Fibroblast of lung (primary cell): ENCODE data around the gene LAMA1. TPM values are rescaled to one million over a fixed set of nuclear protein-coding genes. Genes with fewer than 3 reads are reported as not detected.

Experiments
- DNase-seq, 2 donors: peaks; one replicate each; pipeline versions ENCODE4 v3.0.0 to v3.0.0-alpha.2; 2010; ENCODE audit warnings: low read depth in 2 of 2
- H2AFZ ChIP-seq: 2 replicates; pipeline ENCODE4 v1.5.1; 2012; ENCODE audit warnings: low read length, control low read depth, inconsistent platforms
- H3K27ac ChIP-seq: 2 replicates; pipeline ENCODE4 v1.5.1; 2011; ENCODE audit warnings: low read length, control low read depth; ENCODE audit not compliant: insufficient read depth
- H3K27me3 ChIP-seq: 2 replicates; pipeline ENCODE4 v1.5.1; 2011; ENCODE audit warnings: mild to moderate bottlenecking, low read length; ENCODE audit not compliant: control insufficient read depth, insufficient read depth
- H3K36me3 ChIP-seq: 2 replicates; pipeline ENCODE4 v1.5.1; 2011; ENCODE audit warnings: low read length; ENCODE audit not compliant: control insufficient read depth, insufficient read depth
- H3K4me1 ChIP-seq: 2 replicates; pipeline ENCODE4 v1.5.1; 2011; ENCODE audit warnings: low read length; ENCODE audit not compliant: control insufficient read depth, insufficient read depth; ENCODE audit errors: extremely low read depth
- H3K4me2 ChIP-seq: 2 replicates; pipeline ENCODE4 v1.5.1; 2011; ENCODE audit warnings: low read length, control low read depth; ENCODE audit not compliant: insufficient read depth; ENCODE audit errors: extremely low read depth
- H3K4me3 ChIP-seq, 4 experiments: fragments of 200-600 bp in 1 of 4; sonication (generic) in 1 of 4; replicated peaks in 1 of 4; 2 replicates each; pipeline ENCODE4 v1.5.1; 2011 to 2016; ENCODE audit warnings: low read length in 4 of 4, low read depth in 3 of 4, mild to moderate bottlenecking in 3 of 4, control low read depth in 2 of 4, inconsistent platforms in 1 of 4, mixed read lengths in 1 of 4; ENCODE audit not compliant: insufficient read depth in 1 of 4; ENCODE audit errors: control extremely low read depth in 1 of 4
- H3K79me2 ChIP-seq: 2 replicates; pipeline ENCODE4 v1.5.1; 2012; ENCODE audit warnings: mild to moderate bottlenecking, low read length, inconsistent platforms; ENCODE audit not compliant: control insufficient read depth, insufficient read depth
- H3K9ac ChIP-seq: 2 replicates; pipeline ENCODE4 v1.5.1; 2011; ENCODE audit warnings: mild to moderate bottlenecking, low read length, control low read depth; ENCODE audit not compliant: insufficient read depth
- H3K9me3 ChIP-seq: 2 replicates; pipeline ENCODE4 v1.5.1; 2012; ENCODE audit warnings: low read depth, low read length; ENCODE audit not compliant: control insufficient read depth, insufficient read depth
- H4K20me1 ChIP-seq: 2 replicates; pipeline ENCODE4 v1.5.1; 2011; ENCODE audit warnings: low read length; ENCODE audit not compliant: control insufficient read depth, insufficient read depth; ENCODE audit errors: extremely low read depth
- EZH2 ChIP-seq: IDR thresholded peaks from 2 replicates; pipeline ENCODE4 v1.5.1; 2012; ENCODE audit warnings: low read length, control low read depth, mild to moderate bottlenecking; ENCODE audit errors: missing control alignments
- polyA plus RNA-seq, 2 donors: library from polyadenylated mRNA; depleted of rRNA in 1 of 2; stranded (reverse) in 1 of 2; unstranded in 1 of 2; fragments of >200 nt; gene quantifications; 2 replicates each; pipeline ENCODE4 v1.2.1, GENCODE V29; 2011 to 2012; ENCODE audit warnings: missing spikeins in 1 of 2
- total RNA-seq: library from RNA; depleted of rRNA; stranded (reverse); fragments of >200 nt; gene quantifications from 2 replicates; pipeline ENCODE4 v1.2.1, GENCODE V29; 2014
- TF ChIP-seq, protein P1 (sequence below), 2 donors: IDR thresholded peaks in 1 of 2; conservative IDR thresholded peaks in 1 of 2; 1 replicate in 1 of 2; 2 replicates in 1 of 2; pipeline ENCODE4 v1.5.1; 2011 to 2012; ENCODE audit warnings: low read length in 2 of 2, control low read depth in 1 of 2, inconsistent platforms in 1 of 2, low read depth in 1 of 2, mild to moderate bottlenecking in 1 of 2

Gene LAMA1
- total and polyA plus RNA-seq, 2 donors (not counting 1 experiment from before 2014, with no cell fraction given), result 1.2 to 5.8 TPM

DNA sequence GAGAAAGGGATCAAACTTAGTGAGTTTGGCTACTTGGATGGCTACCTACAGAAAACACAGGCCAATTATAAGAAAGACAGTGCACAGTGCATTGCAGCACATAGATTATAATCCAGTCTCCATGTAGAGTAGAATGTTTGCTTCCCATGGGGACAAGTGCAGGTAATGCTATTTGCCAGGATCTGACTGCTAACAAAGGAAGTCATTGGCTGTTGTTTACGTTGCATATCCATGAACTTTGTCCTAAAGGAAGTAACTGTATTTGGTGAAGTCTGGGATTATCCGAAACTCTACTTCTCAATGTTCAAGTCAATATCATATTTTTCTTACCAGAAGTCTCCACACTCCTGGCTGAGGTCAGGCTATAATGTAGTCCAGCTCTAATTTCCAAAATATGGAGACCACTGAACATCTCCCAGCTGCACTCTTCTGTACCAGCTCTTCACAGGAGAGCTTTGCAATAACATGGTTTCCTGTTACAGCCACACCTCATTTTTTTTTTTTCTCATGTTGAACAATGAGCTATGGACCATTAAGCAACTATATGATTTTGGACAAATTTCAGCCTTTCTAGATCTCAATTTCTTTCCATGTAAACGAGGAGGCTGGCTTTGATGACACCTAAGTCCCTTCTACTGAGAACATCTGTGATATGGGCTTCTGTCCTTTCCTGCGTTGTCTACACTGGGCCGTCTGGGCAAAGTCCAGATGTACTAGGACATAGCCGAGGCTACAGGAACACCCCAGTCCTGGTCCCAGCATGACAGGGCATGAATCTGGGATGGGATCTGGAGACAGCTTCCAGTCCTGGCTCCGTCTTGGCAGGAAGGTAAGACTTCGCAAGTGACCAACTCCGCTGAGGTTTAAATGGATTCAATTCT, 154.8 kb downstream of the LAMA1 start:
- no peaks in the 10 kb centered on the region for H3K36me3 ChIP-seq
- H3K9ac ChIP-seq, result no peak overlapping the region
- H3K9me3 ChIP-seq, result no peaks in the 10 kb centered on the region
- H4K20me1 ChIP-seq, result no peaks in the 10 kb centered on the region
- H3K27me3 ChIP-seq, result no peaks in the 10 kb centered on the region
- DNase-seq, result no peak
- TF ChIP-seq EZH2, result no peak
- TF ChIP-seq, protein P1, sequence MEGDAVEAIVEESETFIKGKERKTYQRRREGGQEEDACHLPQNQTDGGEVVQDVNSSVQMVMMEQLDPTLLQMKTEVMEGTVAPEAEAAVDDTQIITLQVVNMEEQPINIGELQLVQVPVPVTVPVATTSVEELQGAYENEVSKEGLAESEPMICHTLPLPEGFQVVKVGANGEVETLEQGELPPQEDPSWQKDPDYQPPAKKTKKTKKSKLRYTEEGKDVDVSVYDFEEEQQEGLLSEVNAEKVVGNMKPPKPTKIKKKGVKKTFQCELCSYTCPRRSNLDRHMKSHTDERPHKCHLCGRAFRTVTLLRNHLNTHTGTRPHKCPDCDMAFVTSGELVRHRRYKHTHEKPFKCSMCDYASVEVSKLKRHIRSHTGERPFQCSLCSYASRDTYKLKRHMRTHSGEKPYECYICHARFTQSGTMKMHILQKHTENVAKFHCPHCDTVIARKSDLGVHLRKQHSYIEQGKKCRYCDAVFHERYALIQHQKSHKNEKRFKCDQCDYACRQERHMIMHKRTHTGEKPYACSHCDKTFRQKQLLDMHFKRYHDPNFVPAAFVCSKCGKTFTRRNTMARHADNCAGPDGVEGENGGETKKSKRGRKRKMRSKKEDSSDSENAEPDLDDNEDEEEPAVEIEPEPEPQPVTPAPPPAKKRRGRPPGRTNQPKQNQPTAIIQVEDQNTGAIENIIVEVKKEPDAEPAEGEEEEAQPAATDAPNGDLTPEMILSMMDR (conservative IDR thresholded peaks at IDR 0.05 in 1 of 2, IDR thresholded peaks at IDR 0.05 in 1 of 2; ENCODE audit: low read depth in 1 of 2, low read length in 2 of 2), result no peak
- no peak overlapping the region for H3K27ac ChIP-seq
- no peak overlapping the region for H3K4me3 ChIP-seq
- H3K4me2 ChIP-seq, result no peak overlapping the region
- H3K79me2 ChIP-seq, result no peaks in the 10 kb centered on the region
- no peaks in the 10 kb centered on the region for H3K4me1 ChIP-seq
- H2AFZ ChIP-seq, result no peak overlapping the region

DNA sequence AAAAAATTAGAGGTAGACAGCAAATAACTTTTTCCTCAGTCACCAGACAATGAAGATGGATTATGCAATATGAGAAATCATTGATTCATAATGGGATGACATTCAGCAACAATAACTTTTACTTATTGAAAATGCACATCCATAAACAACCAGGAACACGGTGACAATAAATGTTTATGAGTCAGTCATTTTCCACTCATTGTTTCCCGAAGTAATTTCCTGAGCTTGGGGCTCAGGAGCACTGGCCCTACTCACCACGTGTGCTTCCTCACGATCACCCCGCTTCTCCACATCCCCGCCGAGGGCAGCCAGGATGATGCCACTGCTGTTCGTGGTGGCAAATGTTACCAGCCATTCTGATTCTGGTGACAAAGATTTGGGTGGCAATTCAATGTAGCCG, 156.3 kb downstream of the LAMA1 start:
- H3K4me2 ChIP-seq, result no peak overlapping the region
- H3K79me2 ChIP-seq, result no peaks in the 10 kb centered on the region
- H3K4me3 ChIP-seq, result no peak overlapping the region
- no peak for TF ChIP-seq EZH2
- TF ChIP-seq, protein P1 (conservative IDR thresholded peaks at IDR 0.05 in 1 of 2, IDR thresholded peaks at IDR 0.05 in 1 of 2; ENCODE audit: low read depth in 1 of 2, low read length in 2 of 2), result no peak
- H3K9me3 ChIP-seq, result no peaks in the 10 kb centered on the region
- no peak overlapping the region for H3K27ac ChIP-seq
- H3K36me3 ChIP-seq, result no peaks in the 10 kb centered on the region
- DNase-seq, result no peak
- H3K27me3 ChIP-seq, result no peaks in the 10 kb centered on the region
- H4K20me1 ChIP-seq, result no peaks in the 10 kb centered on the region
- no peak overlapping the region for H2AFZ ChIP-seq
- no peaks in the 10 kb centered on the region for H3K4me1 ChIP-seq
- no peak overlapping the region for H3K9ac ChIP-seq

DNA sequence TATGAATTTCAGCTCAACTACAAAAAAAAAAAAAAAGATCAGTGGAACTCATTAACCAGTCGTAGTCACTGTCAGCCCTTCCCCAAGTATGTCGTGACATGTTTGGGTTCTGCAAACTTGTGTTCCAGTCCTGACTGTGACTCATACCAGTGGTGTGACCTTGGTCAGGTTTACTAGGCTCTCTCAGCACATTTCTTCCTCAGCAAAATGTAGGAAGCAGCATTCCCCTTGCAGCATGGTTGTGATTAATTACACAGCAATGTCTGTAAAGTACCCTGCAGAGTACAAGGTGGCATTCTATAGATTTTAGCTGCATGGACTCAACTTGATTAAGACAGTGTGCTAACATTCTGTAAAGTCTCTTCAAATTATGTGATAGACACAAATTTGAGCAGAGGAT, 156.9 kb downstream of the LAMA1 start:
- Histone ChIP-seq H3K27me3 (no peaks in the 10 kb centered on the region), H3K4me2 (no peak overlapping the region), H4K20me1 (no peaks in the 10 kb centered on the region), H3K4me1 (no peaks in the 10 kb centered on the region), H3K36me3 (no peaks in the 10 kb centered on the region), H3K9me3 (no peaks in the 10 kb centered on the region), H3K27ac (no peak overlapping the region), H3K9ac (no peak overlapping the region), H2AFZ (no peak overlapping the region), H3K79me2 (no peaks in the 10 kb centered on the region), H3K4me3 (no peak overlapping the region)
- no peak for TF ChIP-seq EZH2
- TF ChIP-seq, protein P1 (conservative IDR thresholded peaks at IDR 0.05 in 1 of 2, IDR thresholded peaks at IDR 0.05 in 1 of 2; ENCODE audit: low read depth in 1 of 2, low read length in 2 of 2), result no peak
- peak; percentile 17 to 58 for DNase-seq
